ENCODE results near the gene DHODH.

DHODH gene

GRCh38 chr16:72029567-72030271 is 21.2 kb downstream of the DHODH start:
- H3K79me2 ChIP-seq (ENCODE audit: control insufficient read depth, insufficient read depth, low read length, unreplicated experiment), result no peaks in the 10 kb centered on the region
- H3K36me3 ChIP-seq (ENCODE audit: insufficient read depth, low read length), result peaks cover 6% of the 10 kb centered on the region; the same call in 1 of the 2 replicates
- no peak overlapping the region for H3K4me3 ChIP-seq (ENCODE audit: low read depth, low read length)
- no peak overlapping the region for H3K27ac ChIP-seq (ENCODE audit: low read depth, low read length)
- H2AFZ ChIP-seq (ENCODE audit: low read length, unreplicated experiment), result no peak overlapping the region
- no peaks in the 10 kb centered on the region for H3K27me3 ChIP-seq (ENCODE audit: insufficient read depth, low read length)
- H3K4me1 ChIP-seq (ENCODE audit: control insufficient read depth, insufficient read depth, low read length, unreplicated experiment), result no peaks in the 10 kb centered on the region

GRCh38 chr16:72033437-72033836 is 24.9 kb downstream of the DHODH start:
- H2AFZ ChIP-seq (ENCODE audit: low read length, unreplicated experiment), result no peak overlapping the region
- H3K27me3 ChIP-seq (ENCODE audit: insufficient read depth, low read length), result no peaks in the 10 kb centered on the region
- no peak overlapping the region for H3K4me3 ChIP-seq (ENCODE audit: low read depth, low read length)
- no peak overlapping the region for H3K27ac ChIP-seq (ENCODE audit: low read depth, low read length)
- no peaks in the 10 kb centered on the region for H3K4me1 ChIP-seq (ENCODE audit: control insufficient read depth, insufficient read depth, low read length, unreplicated experiment)
- no peaks in the 10 kb centered on the region for H3K36me3 ChIP-seq (ENCODE audit: insufficient read depth, low read length)
- H3K79me2 ChIP-seq (ENCODE audit: control insufficient read depth, insufficient read depth, low read length, unreplicated experiment), result no peaks in the 10 kb centered on the region

GRCh38 chr16:72036098-72036497 is 27.6 kb downstream of the DHODH start:
- no peaks in the 10 kb centered on the region for H3K27me3 ChIP-seq (ENCODE audit: insufficient read depth, low read length)
- H3K36me3 ChIP-seq (ENCODE audit: insufficient read depth, low read length), result no peaks in the 10 kb centered on the region
- no peak overlapping the region for H3K27ac ChIP-seq (ENCODE audit: low read depth, low read length)
- H3K79me2 ChIP-seq (ENCODE audit: control insufficient read depth, insufficient read depth, low read length, unreplicated experiment), result no peaks in the 10 kb centered on the region
- H3K4me1 ChIP-seq (ENCODE audit: control insufficient read depth, insufficient read depth, low read length, unreplicated experiment), result no peaks in the 10 kb centered on the region
- H2AFZ ChIP-seq (ENCODE audit: low read length, unreplicated experiment), result no peak overlapping the region
- H3K4me3 ChIP-seq (ENCODE audit: low read depth, low read length), result no peak overlapping the region

- no peaks in the 10 kb centered on the region for H3K4me1 ChIP-seq (ENCODE audit: control insufficient read depth, insufficient read depth, low read length, unreplicated experiment)
- H2AFZ ChIP-seq (ENCODE audit: low read length, unreplicated experiment), result no peak overlapping the region
- no peaks in the 10 kb centered on the region for H3K79me2 ChIP-seq (ENCODE audit: control insufficient read depth, insufficient read depth, low read length, unreplicated experiment)
- H3K27ac ChIP-seq (ENCODE audit: low read depth, low read length), result no peak overlapping the region
- no peak overlapping the region for H3K4me3 ChIP-seq (ENCODE audit: low read depth, low read length)
- no peaks in the 10 kb centered on the region; the same call in 1 of the 2 replicates for H3K27me3 ChIP-seq (ENCODE audit: insufficient read depth, low read length)
- no peaks in the 10 kb centered on the region for H3K36me3 ChIP-seq (ENCODE audit: insufficient read depth, low read length)
Observed at GRCh38 chr16:72042157-72042660, 33.7 kb downstream of the DHODH start.

GRCh38 chr16:72043058-72043457 is 34.5 kb downstream of the DHODH start:
- H3K27ac ChIP-seq (ENCODE audit: low read depth, low read length), result no peak overlapping the region
- H3K79me2 ChIP-seq (ENCODE audit: control insufficient read depth, insufficient read depth, low read length, unreplicated experiment), result no peaks in the 10 kb centered on the region
- no peak overlapping the region for H2AFZ ChIP-seq (ENCODE audit: low read length, unreplicated experiment)
- peaks cover 3% of the 10 kb centered on the region; the same call in 1 of the 2 replicates for H3K27me3 ChIP-seq (ENCODE audit: insufficient read depth, low read length)
- H3K4me3 ChIP-seq (ENCODE audit: low read depth, low read length), result no peak overlapping the region
- H3K36me3 ChIP-seq (ENCODE audit: insufficient read depth, low read length), result no peaks in the 10 kb centered on the region
- no peaks in the 10 kb centered on the region for H3K4me1 ChIP-seq (ENCODE audit: control insufficient read depth, insufficient read depth, low read length, unreplicated experiment)

GRCh38 chr16:72043539-72043938 is 35.0 kb downstream of the DHODH start:
- Histone ChIP-seq H3K4me3 (ENCODE audit: low read depth, low read length) (no peak overlapping the region), H3K4me1 (ENCODE audit: control insufficient read depth, insufficient read depth, low read length, unreplicated experiment) (no peaks in the 10 kb centered on the region), H3K27ac (ENCODE audit: low read depth, low read length) (no peak overlapping the region), H3K36me3 (ENCODE audit: insufficient read depth, low read length) (no peaks in the 10 kb centered on the region), H3K27me3 (ENCODE audit: insufficient read depth, low read length) (peaks cover 3% of the 10 kb centered on the region; the same call in 1 of the 2 replicates), H2AFZ (ENCODE audit: low read length, unreplicated experiment) (no peak overlapping the region), H3K79me2 (ENCODE audit: control insufficient read depth, insufficient read depth, low read length, unreplicated experiment) (no peaks in the 10 kb centered on the region)

- Histone ChIP-seq H3K79me2 (ENCODE audit: control insufficient read depth, insufficient read depth, low read length, unreplicated experiment) (no peaks in the 10 kb centered on the region), H3K4me1 (ENCODE audit: control insufficient read depth, insufficient read depth, low read length, unreplicated experiment) (no peaks in the 10 kb centered on the region), H2AFZ (ENCODE audit: low read length, unreplicated experiment) (no peak overlapping the region), H3K27me3 (ENCODE audit: insufficient read depth, low read length) (peaks cover 6% of the 10 kb centered on the region; the same call in 1 of the 2 replicates), H3K36me3 (ENCODE audit: insufficient read depth, low read length) (no peaks in the 10 kb centered on the region), H3K4me3 (ENCODE audit: low read depth, low read length) (no peak overlapping the region), H3K27ac (ENCODE audit: low read depth, low read length) (no peak overlapping the region)
Observed at GRCh38 chr16:72044296-72044695, 35.8 kb downstream of the DHODH start.

- no peak overlapping the region for H3K27ac ChIP-seq (ENCODE audit: low read depth, low read length)
- H2AFZ ChIP-seq (ENCODE audit: low read length, unreplicated experiment), result no peak overlapping the region
Observed at GRCh38 chr16:72044825-72045359, 36.3 kb downstream of the DHODH start.

GRCh38 chr16:72049110-72049509 is 40.6 kb downstream of the DHODH start:
- Histone ChIP-seq H2AFZ (ENCODE audit: low read length, unreplicated experiment) (no peak overlapping the region), H3K4me3 (ENCODE audit: low read depth, low read length) (no peak overlapping the region), H3K27me3 (ENCODE audit: insufficient read depth, low read length) (peaks cover 30% of the 10 kb centered on the region; the same call in 1 of the 2 replicates), H3K4me1 (ENCODE audit: control insufficient read depth, insufficient read depth, low read length, unreplicated experiment) (no peaks in the 10 kb centered on the region), H3K79me2 (ENCODE audit: control insufficient read depth, insufficient read depth, low read length, unreplicated experiment) (no peaks in the 10 kb centered on the region), H3K27ac (ENCODE audit: low read depth, low read length) (no peak overlapping the region), H3K36me3 (ENCODE audit: insufficient read depth, low read length) (no peaks in the 10 kb centered on the region)

More at GRCh38 chr16:72044825-72045359, 36.3 kb downstream of the DHODH start:
- Histone ChIP-seq H3K36me3 (ENCODE audit: insufficient read depth, low read length) (no peaks in the 10 kb centered on the region), H3K4me3 (ENCODE audit: low read depth, low read length) (no peak overlapping the region), H3K27me3 (ENCODE audit: insufficient read depth, low read length) (peaks cover 6% of the 10 kb centered on the region; the same call in 1 of the 2 replicates), H3K79me2 (ENCODE audit: control insufficient read depth, insufficient read depth, low read length, unreplicated experiment) (no peaks in the 10 kb centered on the region), H3K4me1 (ENCODE audit: control insufficient read depth, insufficient read depth, low read length, unreplicated experiment) (no peaks in the 10 kb centered on the region)

GRCh38 chr16:72050769-72051464 is 42.4 kb downstream of the DHODH start:
- Histone ChIP-seq H3K4me1 (ENCODE audit: control insufficient read depth, insufficient read depth, low read length, unreplicated experiment) (no peaks in the 10 kb centered on the region), H3K27me3 (ENCODE audit: insufficient read depth, low read length) (peaks cover 31% of the 10 kb centered on the region; the same call in 1 of the 2 replicates), H3K4me3 (ENCODE audit: low read depth, low read length) (no peak overlapping the region), H3K27ac (ENCODE audit: low read depth, low read length) (no peak overlapping the region), H3K36me3 (ENCODE audit: insufficient read depth, low read length) (no peaks in the 10 kb centered on the region), H2AFZ (ENCODE audit: low read length, unreplicated experiment) (no peak overlapping the region), H3K79me2 (ENCODE audit: control insufficient read depth, insufficient read depth, low read length, unreplicated experiment) (no peaks in the 10 kb centered on the region)

All from ACC112 (cell line).